HepG2 (cell line): ENCODE results near the gene B3GNT2. TPM values are rescaled to one million over a fixed set of nuclear protein-coding genes. Genes with fewer than 3 reads are reported as not detected.

ENCODE experiments used
- ARNTL ChIP-seq: sonication (generic); formaldehyde crosslinking; IDR thresholded peaks from 2 replicates; pipeline ENCODE4 v1.4.0; 2020; ENCODE audit warnings: mild to moderate bottlenecking, missing genetic modification reagents
- HNRNPL ChIP-seq: fragments of 200-400 bp; formaldehyde crosslinking; IDR thresholded peaks from 2 replicates; pipeline ENCODE4 v1.6.1; 2017; ENCODE audit warnings: mild to moderate bottlenecking, low read depth, low read length
- HNRNPUL1 ChIP-seq: fragments of 200-400 bp; formaldehyde crosslinking; IDR thresholded peaks from 2 replicates; pipeline ENCODE4 v1.6.1; 2017; ENCODE audit warnings: low read depth, mild to moderate bottlenecking, low read length, moderate library complexity
- SP4 ChIP-seq: sonication (generic); formaldehyde crosslinking; IDR thresholded peaks from 2 replicates; pipeline ENCODE4 v1.8.1; 2023; ENCODE audit warnings: mild to moderate bottlenecking, missing genetic modification reagents
- TGIF2 ChIP-seq: IDR thresholded peaks from 2 replicates; pipeline ENCODE4 v1.6.1; 2016; ENCODE audit warnings: control low read depth, missing compliant biosample characterization
- ZNF10 ChIP-seq: sonication (generic); formaldehyde crosslinking; IDR thresholded peaks from 2 replicates; pipeline ENCODE4 v1.4.0; 2020; ENCODE audit warnings: mild to moderate bottlenecking, low read depth, missing genetic modification reagents, borderline replicate concordance
- ZNF235 ChIP-seq: sonication (generic); formaldehyde crosslinking; IDR thresholded peaks from 2 replicates; pipeline ENCODE4 v1.8.1; 2023; ENCODE audit warnings: mild to moderate bottlenecking, missing genetic modification reagents, borderline replicate concordance
- ZNF615 ChIP-seq: sonication (generic); formaldehyde crosslinking; IDR thresholded peaks from 2 replicates; pipeline ENCODE4 v1.5.0; 2020; ENCODE audit warnings: mild to moderate bottlenecking, missing genetic modification reagents, borderline replicate concordance
- polyA plus RNA-seq, 8 experiments: library from polyadenylated mRNA; depleted of rRNA in 3 of 8; stranded (reverse) in 7 of 8; unstranded in 1 of 8; fragments of >200 nt; fragmentation: Illumina TruSeq in 4 of 8; extraction: Trizol in 4 of 8; gene quantifications; 2 replicates each; pipeline versions ENCODE4 v1.2.1 to v1.2.3, GENCODE V29; 2011 to 2016; ENCODE audit warnings: low read depth in 4 of 8, missing spikeins in 1 of 8, mixed read lengths in 1 of 8; ENCODE audit not compliant: insufficient read depth in 1 of 8
- total RNA-seq, 5 experiments: library from RNA; depleted of rRNA; stranded (reverse); fragments of >200 nt; fragmentation: Illumina TruSeq; extraction: Trizol; gene quantifications; 2 replicates each; pipeline ENCODE4 v1.2.3, GENCODE V29; 2016; ENCODE audit warnings: low read depth in 1 of 5
- TF ChIP-seq, protein P1 (sequence below): sonication (generic); formaldehyde crosslinking; IDR thresholded peaks from 2 replicates; pipeline ENCODE4 v1.4.0; 2020; ENCODE audit warnings: mild to moderate bottlenecking, missing genetic modification reagents
- TF ChIP-seq, protein P2 (sequence below): sonication (generic); formaldehyde crosslinking; IDR thresholded peaks from 2 replicates; pipeline ENCODE4 v1.4.0; 2020; ENCODE audit warnings: low read depth, mild to moderate bottlenecking, missing genetic modification reagents
- TF ChIP-seq, protein P3 (sequence below): sonication (generic); formaldehyde crosslinking; conservative IDR thresholded peaks from 2 replicates; pipeline ENCODE4 v1.8.0; 2022; ENCODE audit warnings: low read depth, missing genetic modification reagents
- TF ChIP-seq, protein P4 (sequence below): sonication (generic); formaldehyde crosslinking; IDR thresholded peaks from 2 replicates; pipeline ENCODE4 v1.4.0; 2020; ENCODE audit warnings: mild to moderate bottlenecking, missing genetic modification reagents, borderline replicate concordance

Gene B3GNT2
- total and polyA plus RNA-seq, 2 of the 13 experiments (the other 11 are each of a cell fraction or from before 2014, with no cell fraction given) = 26.3 to 28.5 TPM

- TF ChIP-seq, protein P1, sequence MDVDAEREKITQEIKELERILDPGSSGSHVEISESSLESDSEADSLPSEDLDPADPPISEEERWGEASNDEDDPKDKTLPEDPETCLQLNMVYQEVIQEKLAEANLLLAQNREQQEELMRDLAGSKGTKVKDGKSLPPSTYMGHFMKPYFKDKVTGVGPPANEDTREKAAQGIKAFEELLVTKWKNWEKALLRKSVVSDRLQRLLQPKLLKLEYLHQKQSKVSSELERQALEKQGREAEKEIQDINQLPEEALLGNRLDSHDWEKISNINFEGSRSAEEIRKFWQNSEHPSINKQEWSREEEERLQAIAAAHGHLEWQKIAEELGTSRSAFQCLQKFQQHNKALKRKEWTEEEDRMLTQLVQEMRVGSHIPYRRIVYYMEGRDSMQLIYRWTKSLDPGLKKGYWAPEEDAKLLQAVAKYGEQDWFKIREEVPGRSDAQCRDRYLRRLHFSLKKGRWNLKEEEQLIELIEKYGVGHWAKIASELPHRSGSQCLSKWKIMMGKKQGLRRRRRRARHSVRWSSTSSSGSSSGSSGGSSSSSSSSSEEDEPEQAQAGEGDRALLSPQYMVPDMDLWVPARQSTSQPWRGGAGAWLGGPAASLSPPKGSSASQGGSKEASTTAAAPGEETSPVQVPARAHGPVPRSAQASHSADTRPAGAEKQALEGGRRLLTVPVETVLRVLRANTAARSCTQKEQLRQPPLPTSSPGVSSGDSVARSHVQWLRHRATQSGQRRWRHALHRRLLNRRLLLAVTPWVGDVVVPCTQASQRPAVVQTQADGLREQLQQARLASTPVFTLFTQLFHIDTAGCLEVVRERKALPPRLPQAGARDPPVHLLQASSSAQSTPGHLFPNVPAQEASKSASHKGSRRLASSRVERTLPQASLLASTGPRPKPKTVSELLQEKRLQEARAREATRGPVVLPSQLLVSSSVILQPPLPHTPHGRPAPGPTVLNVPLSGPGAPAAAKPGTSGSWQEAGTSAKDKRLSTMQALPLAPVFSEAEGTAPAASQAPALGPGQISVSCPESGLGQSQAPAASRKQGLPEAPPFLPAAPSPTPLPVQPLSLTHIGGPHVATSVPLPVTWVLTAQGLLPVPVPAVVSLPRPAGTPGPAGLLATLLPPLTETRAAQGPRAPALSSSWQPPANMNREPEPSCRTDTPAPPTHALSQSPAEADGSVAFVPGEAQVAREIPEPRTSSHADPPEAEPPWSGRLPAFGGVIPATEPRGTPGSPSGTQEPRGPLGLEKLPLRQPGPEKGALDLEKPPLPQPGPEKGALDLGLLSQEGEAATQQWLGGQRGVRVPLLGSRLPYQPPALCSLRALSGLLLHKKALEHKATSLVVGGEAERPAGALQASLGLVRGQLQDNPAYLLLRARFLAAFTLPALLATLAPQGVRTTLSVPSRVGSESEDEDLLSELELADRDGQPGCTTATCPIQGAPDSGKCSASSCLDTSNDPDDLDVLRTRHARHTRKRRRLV = no peak
- 0 out of 2 replicates have a peak, but pooled peaks have one; percentile 20 for TF ChIP-seq TGIF2
- TF ChIP-seq ARNTL = no peak
- TF ChIP-seq HNRNPUL1 = no peak
- 0 out of 2 replicates have a peak, but pooled peaks have one; percentile 10 for TF ChIP-seq ZNF235 (CRISPR knock-in tag)
- TF ChIP-seq HNRNPL = 0 out of 2 replicates have a peak, but pooled peaks have one; percentile 40
- no peak; the same call in 1 of the 2 replicates for TF ChIP-seq ZNF615 (CRISPR knock-in tag)
- TF ChIP-seq, protein P2, sequence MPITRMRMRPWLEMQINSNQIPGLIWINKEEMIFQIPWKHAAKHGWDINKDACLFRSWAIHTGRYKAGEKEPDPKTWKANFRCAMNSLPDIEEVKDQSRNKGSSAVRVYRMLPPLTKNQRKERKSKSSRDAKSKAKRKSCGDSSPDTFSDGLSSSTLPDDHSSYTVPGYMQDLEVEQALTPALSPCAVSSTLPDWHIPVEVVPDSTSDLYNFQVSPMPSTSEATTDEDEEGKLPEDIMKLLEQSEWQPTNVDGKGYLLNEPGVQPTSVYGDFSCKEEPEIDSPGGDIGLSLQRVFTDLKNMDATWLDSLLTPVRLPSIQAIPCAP (CRISPR knock-in tag) = no peak
- TF ChIP-seq ZNF10 (CRISPR knock-in tag) = no peak
- TF ChIP-seq, protein P3, sequence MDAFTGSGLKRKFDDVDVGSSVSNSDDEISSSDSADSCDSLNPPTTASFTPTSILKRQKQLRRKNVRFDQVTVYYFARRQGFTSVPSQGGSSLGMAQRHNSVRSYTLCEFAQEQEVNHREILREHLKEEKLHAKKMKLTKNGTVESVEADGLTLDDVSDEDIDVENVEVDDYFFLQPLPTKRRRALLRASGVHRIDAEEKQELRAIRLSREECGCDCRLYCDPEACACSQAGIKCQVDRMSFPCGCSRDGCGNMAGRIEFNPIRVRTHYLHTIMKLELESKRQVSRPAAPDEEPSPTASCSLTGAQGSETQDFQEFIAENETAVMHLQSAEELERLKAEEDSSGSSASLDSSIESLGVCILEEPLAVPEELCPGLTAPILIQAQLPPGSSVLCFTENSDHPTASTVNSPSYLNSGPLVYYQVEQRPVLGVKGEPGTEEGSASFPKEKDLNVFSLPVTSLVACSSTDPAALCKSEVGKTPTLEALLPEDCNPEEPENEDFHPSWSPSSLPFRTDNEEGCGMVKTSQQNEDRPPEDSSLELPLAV (CRISPR knock-in tag) = no peak
- TF ChIP-seq SP4 (CRISPR knock-in tag) = peak; percentile 75
- TF ChIP-seq, protein P4, sequence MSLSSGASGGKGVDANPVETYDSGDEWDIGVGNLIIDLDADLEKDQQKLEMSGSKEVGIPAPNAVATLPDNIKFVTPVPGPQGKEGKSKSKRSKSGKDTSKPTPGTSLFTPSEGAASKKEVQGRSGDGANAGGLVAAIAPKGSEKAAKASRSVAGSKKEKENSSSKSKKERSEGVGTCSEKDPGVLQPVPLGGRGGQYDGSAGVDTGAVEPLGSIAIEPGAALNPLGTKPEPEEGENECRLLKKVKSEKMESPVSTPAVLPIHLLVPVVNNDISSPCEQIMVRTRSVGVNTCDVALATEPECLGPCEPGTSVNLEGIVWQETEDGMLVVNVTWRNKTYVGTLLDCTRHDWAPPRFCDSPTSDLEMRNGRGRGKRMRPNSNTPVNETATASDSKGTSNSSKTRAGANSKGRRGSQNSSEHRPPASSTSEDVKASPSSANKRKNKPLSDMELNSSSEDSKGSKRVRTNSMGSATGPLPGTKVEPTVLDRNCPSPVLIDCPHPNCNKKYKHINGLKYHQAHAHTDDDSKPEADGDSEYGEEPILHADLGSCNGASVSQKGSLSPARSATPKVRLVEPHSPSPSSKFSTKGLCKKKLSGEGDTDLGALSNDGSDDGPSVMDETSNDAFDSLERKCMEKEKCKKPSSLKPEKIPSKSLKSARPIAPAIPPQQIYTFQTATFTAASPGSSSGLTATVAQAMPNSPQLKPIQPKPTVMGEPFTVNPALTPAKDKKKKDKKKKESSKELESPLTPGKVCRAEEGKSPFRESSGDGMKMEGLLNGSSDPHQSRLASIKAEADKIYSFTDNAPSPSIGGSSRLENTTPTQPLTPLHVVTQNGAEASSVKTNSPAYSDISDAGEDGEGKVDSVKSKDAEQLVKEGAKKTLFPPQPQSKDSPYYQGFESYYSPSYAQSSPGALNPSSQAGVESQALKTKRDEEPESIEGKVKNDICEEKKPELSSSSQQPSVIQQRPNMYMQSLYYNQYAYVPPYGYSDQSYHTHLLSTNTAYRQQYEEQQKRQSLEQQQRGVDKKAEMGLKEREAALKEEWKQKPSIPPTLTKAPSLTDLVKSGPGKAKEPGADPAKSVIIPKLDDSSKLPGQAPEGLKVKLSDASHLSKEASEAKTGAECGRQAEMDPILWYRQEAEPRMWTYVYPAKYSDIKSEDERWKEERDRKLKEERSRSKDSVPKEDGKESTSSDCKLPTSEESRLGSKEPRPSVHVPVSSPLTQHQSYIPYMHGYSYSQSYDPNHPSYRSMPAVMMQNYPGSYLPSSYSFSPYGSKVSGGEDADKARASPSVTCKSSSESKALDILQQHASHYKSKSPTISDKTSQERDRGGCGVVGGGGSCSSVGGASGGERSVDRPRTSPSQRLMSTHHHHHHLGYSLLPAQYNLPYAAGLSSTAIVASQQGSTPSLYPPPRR = no peak
These were observed at the start of gene B3GNT2 (continued) for GRCh38 chr2:62195421-62196277.
